Chondrocyte (in vitro differentiated cells): Measurements from ENCODE around the gene RAI1. TPM values are rescaled to one million over a fixed set of nuclear protein-coding genes. Genes with fewer than 3 reads are reported as not detected.

Experiments
- DNase-seq: peaks from one replicate; pipeline ENCODE4 v3.0.0; 2021; ENCODE audit warnings: mixed read lengths, low spot score
- H3K27ac Mint-ChIP-seq: one replicate; pipeline ENCODE4 v1.8.0; 2021; ENCODE audit warnings: mild to moderate bottlenecking, moderate library complexity, mixed read lengths; ENCODE audit not compliant: unreplicated experiment
- H3K27me3 Mint-ChIP-seq: 2 replicates; pipeline ENCODE4 v1.8.0; 2021; ENCODE audit warnings: low read depth, mixed read lengths
- H3K36me3 Mint-ChIP-seq: 2 replicates; pipeline ENCODE4 v1.8.0; 2021; ENCODE audit warnings: low read depth, mixed read lengths
- H3K4me1 Mint-ChIP-seq: 2 replicates; pipeline ENCODE4 v1.8.0; 2021; ENCODE audit warnings: low read depth, mild to moderate bottlenecking, mixed read lengths
- H3K4me3 Mint-ChIP-seq: one replicate; pipeline ENCODE4 v1.8.0; 2021; ENCODE audit warnings: mild to moderate bottlenecking, moderate library complexity, mixed read lengths; ENCODE audit not compliant: unreplicated experiment
- H3K9me3 Mint-ChIP-seq: 2 replicates; pipeline ENCODE4 v1.8.0; 2021; ENCODE audit warnings: low read depth, mixed read lengths
- CTCF ChIP-seq: fragments of 200-600 bp; sonication (generic); IDR thresholded peaks from 2 replicates; pipeline ENCODE4 v1.5.0; 2021; ENCODE audit warnings: antibody characterized with exemption, mild to moderate bottlenecking, moderate library complexity
- total RNA-seq: library from RNA; stranded (reverse); gene quantifications from 3 replicates; pipeline ENCODE4 v1.2.1, GENCODE V29; 2021

RAI1 gene
- total RNA-seq, 1 donor from 2014 or later: 28.7 TPM

- H3K36me3 Mint-ChIP-seq: no peaks in the 10 kb centered on the region
- peaks cover 4% of the 10 kb centered on the region for H3K27me3 Mint-ChIP-seq
- peak overlapping the region; percentile 81 for H3K4me3 Mint-ChIP-seq
- H3K27ac Mint-ChIP-seq: peak overlapping the region; percentile 97
- no peaks in the 10 kb centered on the region for H3K9me3 Mint-ChIP-seq
- no peak for DNase-seq
- peaks cover 45% of the 10 kb centered on the region for H3K4me1 Mint-ChIP-seq
- no peak for TF ChIP-seq CTCF
These were observed 1.8 kb downstream of the RAI1 start for GRCh38 chr17:17682737-17683680.

GRCh38 chr17:17683710-17684365, 2.6 kb downstream of the RAI1 start:
- Mint-ChIP-seq H3K4me3 (peak overlapping the region; percentile 81), H3K27me3 (no peaks in the 10 kb centered on the region), H3K36me3 (no peaks in the 10 kb centered on the region), H3K27ac (peak overlapping the region; percentile 97), H3K9me3 (no peaks in the 10 kb centered on the region), H3K4me1 (peaks cover 45% of the 10 kb centered on the region)
- DNase-seq: no peak
- no peak for TF ChIP-seq CTCF

- no peak for DNase-seq
- Mint-ChIP-seq H3K36me3 (no peaks in the 10 kb centered on the region), H3K9me3 (no peaks in the 10 kb centered on the region), H3K4me1 (peaks cover 49% of the 10 kb centered on the region), H3K27me3 (no peaks in the 10 kb centered on the region), H3K4me3 (no peak overlapping the region), H3K27ac (peak overlapping the region; percentile 83)
- no peak for TF ChIP-seq CTCF
These were observed 3.9 kb downstream of the RAI1 start for GRCh38 chr17:17684906-17685774.

- TF ChIP-seq CTCF: no peak
- no peak for DNase-seq
- Mint-ChIP-seq H3K27ac (peak overlapping the region; percentile 83), H3K4me3 (no peak overlapping the region), H3K4me1 (peaks cover 55% of the 10 kb centered on the region), H3K36me3 (no peaks in the 10 kb centered on the region), H3K27me3 (no peaks in the 10 kb centered on the region), H3K9me3 (no peaks in the 10 kb centered on the region)
These were observed 4.6 kb downstream of the RAI1 start for GRCh38 chr17:17685775-17686291.
